ENCODE data around the gene BCAS1.

Gene BCAS1

GRCh38 chr20:54070187-54070987 lies at the start of gene BCAS1:
TSS of gene BCAS1 (minus strand) at chr20:54070594. CDS start at chr20:54058718, 11,876 bp downstream.
- DNase-seq (ENCODE audit: low read depth in 2 of 2): no peak

GRCh38 chr20:54119744-54120143 lies 49.4 kb upstream of the BCAS1 start:
- DNase-seq (ENCODE audit: low read depth in 2 of 2): no peak

- no peak for DNase-seq (ENCODE audit: low read depth in 2 of 2)
Measured at GRCh38 chr20:54118220-54119001, 48.0 kb upstream of the BCAS1 start.

- DNase-seq (ENCODE audit: low read depth in 2 of 2): no peak
Measured at GRCh38 chr20:54116550-54117235, 46.3 kb upstream of the BCAS1 start.

GRCh38 chr20:54115172-54115854 lies 44.9 kb upstream of the BCAS1 start:
- no peak for DNase-seq (ENCODE audit: low read depth in 2 of 2)

- DNase-seq (ENCODE audit: low read depth in 2 of 2): no peak
Measured at GRCh38 chr20:54114109-54114508, 43.7 kb upstream of the BCAS1 start.

- no peak for DNase-seq (ENCODE audit: low read depth in 2 of 2)
Measured at GRCh38 chr20:54113566-54113965, 43.2 kb upstream of the BCAS1 start.

- DNase-seq (ENCODE audit: low read depth in 2 of 2): no peak
Measured at GRCh38 chr20:54112221-54112884, 42.0 kb upstream of the BCAS1 start.

GRCh38 chr20:54111460-54111859 lies 41.1 kb upstream of the BCAS1 start:
- DNase-seq (ENCODE audit: low read depth in 2 of 2): no peak

- DNase-seq (ENCODE audit: low read depth in 2 of 2): no peak
Measured at GRCh38 chr20:54110457-54110856, 40.1 kb upstream of the BCAS1 start.

- DNase-seq (ENCODE audit: low read depth in 2 of 2): no peak
Measured at GRCh38 chr20:54110041-54110440, 39.6 kb upstream of the BCAS1 start.

- DNase-seq (ENCODE audit: low read depth in 2 of 2): no peak
Measured at GRCh38 chr20:54108817-54109216, 38.4 kb upstream of the BCAS1 start.

- no peak for DNase-seq (ENCODE audit: low read depth in 2 of 2)
Measured at GRCh38 chr20:54108326-54108642, 37.9 kb upstream of the BCAS1 start.

- DNase-seq (ENCODE audit: low read depth in 2 of 2): no peak
Measured at GRCh38 chr20:54107600-54108325, 37.4 kb upstream of the BCAS1 start.

- DNase-seq (ENCODE audit: low read depth in 2 of 2): no peak
Measured at GRCh38 chr20:54107181-54107580, 36.8 kb upstream of the BCAS1 start.

GRCh38 chr20:54106162-54106561 lies 35.8 kb upstream of the BCAS1 start:
- DNase-seq (ENCODE audit: low read depth in 2 of 2): no peak

- no peak for DNase-seq (ENCODE audit: low read depth in 2 of 2)
Measured at GRCh38 chr20:54105653-54106052, 35.3 kb upstream of the BCAS1 start.

GRCh38 chr20:54104781-54105180 lies 34.4 kb upstream of the BCAS1 start:
- no peak for DNase-seq (ENCODE audit: low read depth in 2 of 2)

GRCh38 chr20:54103762-54104600 lies 33.6 kb upstream of the BCAS1 start:
- DNase-seq (ENCODE audit: low read depth in 2 of 2): no peak
